Motor neuron (in vitro differentiated cells): ENCODE data around the gene ASNS. TPM values are rescaled to one million over a fixed set of nuclear protein-coding genes. Genes with fewer than 3 reads are reported as not detected.

Source experiments
- ATAC-seq, 8 experiments: fragments of 200-7000 bp; cut with Tn5 transposase; replicated peaks in 6 of 8; 2 replicates each; pipeline ENCODE4 v1.8.0; 2021; ENCODE audit warnings: mild to moderate bottlenecking in 8 of 8, moderate library complexity in 8 of 8
- H3K27ac ChIP-seq, 2 donors: fragments of 250-450 bp; sonication (Bioruptor Pico); 2 replicates each; pipeline ENCODE4 v1.9.0; 2021; ENCODE audit warnings: antibody characterized with exemption in 2 of 2, mild to moderate bottlenecking in 2 of 2, moderate library complexity in 1 of 2
- H3K4me1 ChIP-seq, 2 donors: fragments of 250-450 bp; sonication (Bioruptor Pico); replicated peaks in 1 of 2; 2 replicates each; pipeline ENCODE4 v1.6.1; 2021; ENCODE audit warnings: antibody characterized with exemption in 2 of 2, mild to moderate bottlenecking in 2 of 2, moderate library complexity in 1 of 2
- H3K4me3 ChIP-seq, 5 donors: fragments of 250-450 bp; sonication (Bioruptor Pico); 2 replicates each; pipeline ENCODE4 v1.9.0; 2021; ENCODE audit warnings: antibody characterized with exemption in 5 of 5, mild to moderate bottlenecking in 5 of 5, moderate library complexity in 4 of 5
- WGBS, 10 experiments: fragments of 450-650 bp; shearing (Covaris generic); methylation state at CpG; one replicate each; pipeline ENCODE4 v1.0.0; 2022; 5-methylcytosine and 5-hydroxymethylcytosine counted together
- in situ Hi-C, 9 experiments: fragments of 400-800 bp; cut with MboI; loops; one replicate each; pipeline ENCODE4 v1.15.0; 2021; ENCODE audit warnings: low sequenced_read_pairs in 9 of 9, low pct_unique_long_range_greater_than_20kb in 2 of 9; ENCODE audit not compliant: unreplicated experiment in 9 of 9
- total RNA-seq, 8 experiments: library from RNA; unstranded; fragments of 300-600 nt; gene quantifications; 2 replicates each; pipeline versions ENCODE4 v1.2.3 to v1.2.4, GENCODE V29; 2022

ASNS gene
- total RNA-seq, 8 experiments from 2014 or later: 13.2 to 329 (median 159) TPM

GRCh38 chr7:97819161-97819560 is 53.0 kb downstream of the ASNS start:
- H3K4me1 ChIP-seq: no peaks in the 10 kb centered on the region
- H3K4me3 ChIP-seq: no peak overlapping the region
- no peak for ATAC-seq
- in situ Hi-C loops: no loop called here
- no peak overlapping the region for H3K27ac ChIP-seq

DNA sequence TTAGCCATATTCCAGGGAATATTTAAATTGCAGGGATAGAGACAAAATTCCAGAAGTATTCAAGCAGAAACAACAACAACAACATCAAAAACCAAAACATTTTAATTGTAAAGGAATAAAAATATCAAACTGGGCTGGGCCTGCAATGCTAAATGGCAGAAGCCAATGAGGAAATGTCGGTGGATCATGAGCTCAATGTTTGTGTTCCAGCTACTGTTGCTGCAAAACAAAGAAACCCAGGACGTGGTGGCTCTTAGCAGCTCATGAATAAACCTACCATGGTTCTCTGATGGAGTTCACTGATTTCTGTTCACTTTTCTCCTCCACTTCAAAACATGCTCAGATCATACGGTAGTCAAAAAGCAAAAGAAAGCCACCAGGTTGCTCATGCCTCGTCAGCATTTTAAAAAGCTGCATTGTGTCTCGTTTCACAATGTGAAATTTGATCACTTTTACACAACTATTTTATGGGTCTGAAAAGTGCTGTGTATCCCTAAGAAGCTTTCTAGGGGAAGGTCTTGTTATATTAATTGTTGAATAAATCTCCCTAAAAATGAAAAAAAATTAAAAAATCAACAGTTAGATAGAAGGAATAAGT is 54.0 kb downstream of the ASNS start:
- ATAC-seq: peak in 3 of 8 experiments; percentile 44 to 87 (median 83)
- Histone ChIP-seq H3K4me1 (no peaks in the 10 kb centered on the region), H3K27ac (no peak overlapping the region), H3K4me3 (no peak overlapping the region)
- 0 to 68% (median 35%) methylated on average over 1 to 5 of the region's 5 CpGs; no CpG with 5 or more reads in 2 of the 10 experiments for WGBS, 10 experiments
- in situ Hi-C loops: no loop called here

Other genes with a start within 250 kb of the ASNS start
- gene TAC1, start 140.3 kb downstream of the ASNS start, total RNA-seq: 10 to 100 TPM in 1 of 8 experiments, 1 to 10 TPM in 4, under 1 TPM in 1, not detected in 2; 0.35 to 80.1 (median 6.5) TPM
- gene OCM2, start 117.8 kb upstream of the ASNS start, total RNA-seq: not detected
- 10 to 100 TPM in 7 of 8 experiments, 1 to 10 TPM in 1; 4.3 to 16.8 (median 13.1) TPM for gene LMTK2, start 234.5 kb upstream of the ASNS start, total RNA-seq